ENCODE data around the gene PAEP.

- no peak for TF ChIP-seq CTCF (conservative IDR thresholded peaks at IDR 0.05)
- no peak for TF ChIP-seq ZFX (IDR thresholded peaks at IDR 0.05)
Observed at GRCh38 chr9:135550344-135550918, 11.1 kb upstream of the PAEP start.
